ENCODE measurements around the gene FANCD2. TPM values are rescaled to one million over a fixed set of nuclear protein-coding genes. Genes with fewer than 3 reads are reported as not detected.
A peak's percentile ranks its signal among the peaks of the same experiment; 100 is the strongest.

Gene FANCD2
- total RNA-seq, 1 donor from 2014 or later = 71.4 TPM

DNA sequence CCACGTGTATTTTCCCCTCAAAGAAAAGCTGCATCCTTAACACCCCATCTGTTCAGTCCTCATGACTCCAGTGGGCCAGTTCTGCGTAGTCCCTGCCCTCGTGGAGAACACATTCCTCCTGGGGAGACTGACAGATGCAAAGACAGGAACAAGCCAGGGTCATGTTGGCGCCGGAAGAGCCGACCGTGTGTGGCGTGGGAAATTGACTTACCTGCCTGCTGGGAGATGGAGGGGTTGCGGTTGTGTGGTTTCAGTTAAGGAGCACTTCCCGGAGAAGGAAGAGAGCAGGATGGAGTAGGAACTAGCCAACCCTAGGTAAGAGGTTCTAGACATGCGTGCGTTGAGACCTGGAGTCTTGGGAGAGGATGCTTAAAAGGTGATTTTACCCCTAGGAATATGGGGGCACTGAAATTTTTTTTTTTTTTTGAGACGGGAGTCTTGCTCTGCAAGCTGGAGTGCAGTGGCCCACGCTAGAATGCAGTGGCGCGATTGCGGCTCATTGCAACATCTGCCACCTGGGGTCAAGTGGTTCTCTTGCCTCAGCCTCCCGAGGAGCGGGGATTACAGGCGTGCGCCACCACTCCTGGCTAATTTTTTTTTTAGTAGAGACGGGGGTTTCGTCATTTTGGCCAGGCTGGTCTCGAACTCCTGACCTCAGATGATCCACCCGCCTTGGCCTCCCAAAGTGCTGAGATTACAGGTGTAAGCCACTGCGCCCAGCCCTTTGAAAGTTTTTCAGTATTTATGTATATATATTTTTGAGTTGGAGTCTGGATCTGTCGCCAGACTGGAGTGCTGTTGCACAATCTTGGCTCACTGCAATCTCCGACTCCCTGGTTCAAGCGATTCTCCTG lies 116.7 kb downstream of the FANCD2 start:
- Mint-ChIP-seq H3K27ac (peak overlapping the region; percentile 88), H3K4me3 (peak overlapping the region; percentile 96), H3K27me3 (no peaks in the 10 kb centered on the region), H3K9me3 (no peaks in the 10 kb centered on the region), H3K36me3 (ENCODE audit: low read depth) (peaks cover 32% of the 10 kb centered on the region), H3K4me1 (peaks cover 26% of the 10 kb centered on the region)
- intact Hi-C loops (cut with micrococcal nuclease) = loop anchor here (1.0 to 2.0 kb wide), 3 partner anchors 50 to 107 kb away; no protein-coding TSS in a partner anchor
- DNase-seq = peak; percentile 72

DNA sequence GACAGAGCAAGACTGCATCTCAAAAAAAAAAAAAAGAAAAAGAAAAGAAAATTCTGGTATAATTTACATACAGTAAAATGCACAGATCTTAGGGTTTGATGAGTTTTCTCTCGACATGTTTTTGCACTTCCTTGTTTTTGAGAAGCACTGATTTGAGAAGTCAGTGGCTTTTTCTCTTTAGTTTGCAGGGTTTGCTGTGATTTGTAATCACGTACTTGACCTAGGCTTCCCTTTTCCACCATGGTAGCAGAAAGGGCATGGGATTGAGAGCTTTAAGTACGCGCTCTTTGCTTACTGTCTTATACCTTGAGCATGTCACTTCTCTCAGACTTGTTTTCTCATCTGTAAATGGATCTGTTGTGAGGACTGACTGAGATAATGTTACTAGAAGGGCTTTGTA lies 119.4 kb downstream of the FANCD2 start:
- intact Hi-C loops (cut with micrococcal nuclease) = no loop called here
- peak overlapping the region; percentile 49 for H3K27ac Mint-ChIP-seq
- no peaks in the 10 kb centered on the region for H3K27me3 Mint-ChIP-seq
- peaks cover 28% of the 10 kb centered on the region for H3K4me1 Mint-ChIP-seq
- peak overlapping the region; percentile 75 for H3K4me3 Mint-ChIP-seq
- peaks cover 51% of the 10 kb centered on the region for H3K36me3 Mint-ChIP-seq (ENCODE audit: low read depth)
- H3K9me3 Mint-ChIP-seq = no peaks in the 10 kb centered on the region
- no peak for DNase-seq

DNA sequence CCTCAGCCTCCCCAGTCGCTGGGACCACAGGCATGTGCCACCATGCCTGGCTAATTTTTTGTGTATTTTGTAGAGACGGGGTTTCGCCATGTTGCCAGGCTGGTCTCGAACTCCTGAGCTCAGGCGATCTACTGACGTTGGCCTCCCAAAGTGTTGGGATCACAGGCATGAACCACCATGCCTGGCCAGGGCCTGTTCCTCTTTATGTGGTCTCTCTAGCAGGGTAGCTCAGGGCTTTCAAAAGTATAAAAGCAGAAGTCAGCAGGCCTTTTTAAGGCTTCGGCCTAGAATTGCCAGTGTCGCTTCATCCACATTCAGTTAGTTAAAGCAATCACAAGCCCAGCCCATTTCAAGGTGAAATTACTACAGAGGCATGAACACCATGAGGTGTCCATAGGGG lies 123.0 kb downstream of the FANCD2 start:
- Mint-ChIP-seq H3K27me3 (no peaks in the 10 kb centered on the region), H3K4me1 (peaks cover 17% of the 10 kb centered on the region), H3K4me3 (no peak overlapping the region), H3K27ac (no peak overlapping the region), H3K9me3 (no peaks in the 10 kb centered on the region), H3K36me3 (ENCODE audit: low read depth) (peaks cover 63% of the 10 kb centered on the region)
- intact Hi-C loops (cut with micrococcal nuclease) = no loop called here
- DNase-seq = no peak

DNA sequence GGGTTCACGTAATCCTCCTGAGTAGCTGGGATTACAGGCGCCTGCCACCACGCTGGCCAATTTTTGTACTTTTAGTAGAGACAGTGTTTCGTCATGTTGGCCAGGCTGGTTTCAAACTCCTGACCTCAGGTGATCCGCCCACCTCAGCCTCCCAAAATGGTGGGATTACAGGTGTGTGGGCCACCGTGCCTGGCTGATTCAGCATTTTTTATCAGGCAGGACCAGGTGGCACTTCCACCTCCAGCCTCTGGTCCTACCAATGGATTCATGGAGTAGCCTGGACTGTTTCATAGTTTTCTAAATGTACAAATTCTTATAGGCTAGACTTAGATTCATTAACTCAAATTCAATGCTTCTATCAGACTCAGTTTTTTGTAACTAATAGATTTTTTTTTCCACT lies 124.8 kb downstream of the FANCD2 start:
- no peak overlapping the region for H3K27ac Mint-ChIP-seq
- peaks cover 14% of the 10 kb centered on the region for H3K4me1 Mint-ChIP-seq
- intact Hi-C loops (cut with micrococcal nuclease) = no loop called here
- H3K4me3 Mint-ChIP-seq = no peak overlapping the region
- H3K36me3 Mint-ChIP-seq (ENCODE audit: low read depth) = peaks cover 68% of the 10 kb centered on the region
- no peak for DNase-seq
- no peaks in the 10 kb centered on the region for H3K27me3 Mint-ChIP-seq
- peaks cover under 1% of the 10 kb centered on the region for H3K9me3 Mint-ChIP-seq

Other genes starting within 250 kb of the FANCD2 start
- 63.4 and 64.6 TPM in 2 replicates for gene TADA3, start 234.0 kb upstream of the FANCD2 start, total RNA-seq
- gene ARPC4, start 233.4 kb upstream of the FANCD2 start, total RNA-seq = 263 and 267 TPM in 2 replicates
- 33.2 and 37.7 TPM in 2 replicates for gene TTLL3, start 216.2 kb upstream of the FANCD2 start, total RNA-seq
- gene RPUSD3, start 182.4 kb upstream of the FANCD2 start, total RNA-seq = 84.3 and 85.7 TPM in 2 replicates
- gene CIDEC, start 146.2 kb upstream of the FANCD2 start, total RNA-seq = not detected in 2 replicates
- 39.5 and 41.0 TPM in 2 replicates for gene JAGN1, start 135.8 kb upstream of the FANCD2 start, total RNA-seq
- gene IL17RE, start 123.6 kb upstream of the FANCD2 start, total RNA-seq = 1.1 TPM in 2 replicates
- 0.28 and 0.42 TPM in 2 replicates for gene IL17RC, start 109.3 kb upstream of the FANCD2 start, total RNA-seq
- 22.7 and 23.4 TPM in 2 replicates for gene CRELD1, start 92.6 kb upstream of the FANCD2 start, total RNA-seq
- 11.8 and 13.5 TPM in 2 replicates for gene PRRT3, start 74.0 kb upstream of the FANCD2 start, total RNA-seq
- gene EMC3, start 39.6 kb upstream of the FANCD2 start, total RNA-seq = 41.4 and 42.1 TPM in 2 replicates
- not detected in 2 replicates for gene FANCD2OS, start 81.8 kb downstream of the FANCD2 start, total RNA-seq
- gene BRK1, start 89.2 kb downstream of the FANCD2 start, total RNA-seq = 98.8 and 99.6 TPM in 2 replicates
- gene VHL, start 115.3 kb downstream of the FANCD2 start, total RNA-seq = 62.8 and 65.2 TPM in 2 replicates
- 4.5 and 5.1 TPM in 2 replicates for gene IRAK2, start 138.5 kb downstream of the FANCD2 start, total RNA-seq
- gene TATDN2, start 222.0 kb downstream of the FANCD2 start, total RNA-seq = 70.9 and 74.4 TPM in 2 replicates